Activated T-cell treated with anti-CD3 and anti-CD28 coated beads, Interleukin-2, amount 50 U/mL, for 1 hour (primary cell): ENCODE results near the gene INPP5D.
A peak's percentile ranks its signal among the peaks of the same experiment; 100 is the strongest.

Experiments used
- DNase-seq: peaks from one replicate; pipeline ENCODE4 v3.0.0-alpha.2; 2020

The INPP5D gene

DNA sequence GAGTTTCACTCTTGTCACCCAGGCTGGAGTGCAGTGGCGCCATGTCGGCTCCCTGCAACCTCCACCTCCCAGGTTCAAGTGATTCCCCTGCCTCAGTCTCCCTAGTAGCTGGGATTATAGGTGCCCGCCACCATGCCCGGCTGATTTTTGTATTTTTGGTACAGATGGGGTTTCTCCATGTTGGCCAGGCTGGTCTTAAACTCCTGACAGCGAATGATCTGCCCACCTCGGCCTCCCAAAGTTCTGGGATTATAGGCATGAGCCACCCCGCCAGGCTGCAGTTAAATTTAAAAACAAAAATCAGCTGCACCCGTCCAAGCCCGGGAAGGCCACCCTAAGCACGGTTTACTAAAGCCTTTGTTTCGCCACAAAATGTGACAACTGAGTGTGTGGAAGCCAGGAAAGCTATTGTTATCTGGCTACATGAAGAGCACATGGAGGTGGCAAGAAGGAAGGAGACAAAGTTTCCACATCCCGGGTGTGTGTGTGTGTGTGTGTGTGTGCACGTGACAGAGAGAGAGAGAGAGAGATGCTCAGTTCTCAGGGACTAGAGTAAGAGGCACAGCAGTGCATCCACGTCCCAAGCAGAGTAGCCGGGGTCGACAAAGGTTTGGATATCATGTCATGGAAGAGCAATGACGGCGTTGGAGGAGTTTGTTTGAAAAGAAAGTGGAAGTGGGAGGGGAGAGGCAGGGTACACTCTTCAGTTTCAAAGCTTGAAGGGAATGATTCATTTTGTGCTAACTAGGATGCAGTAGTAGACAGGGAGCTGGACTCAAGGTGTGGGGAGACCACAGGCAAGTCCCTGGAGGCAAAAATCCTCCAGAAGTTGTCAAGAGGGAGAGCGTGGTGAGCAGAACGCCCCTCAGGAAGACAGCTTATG is 20.1 kb downstream of the INPP5D start:
- peak; percentile 29 for DNase-seq

- peak; percentile 53 for DNase-seq
These were observed 20.7 kb downstream of the INPP5D start for GRCh38 chr2:233080836-233081229.

- peak; percentile 69 for DNase-seq
These were observed 21.1 kb downstream of the INPP5D start for GRCh38 chr2:233081232-233081730.

- no peak for DNase-seq
These were observed 21.6 kb downstream of the INPP5D start for GRCh38 chr2:233081731-233082221.

DNA sequence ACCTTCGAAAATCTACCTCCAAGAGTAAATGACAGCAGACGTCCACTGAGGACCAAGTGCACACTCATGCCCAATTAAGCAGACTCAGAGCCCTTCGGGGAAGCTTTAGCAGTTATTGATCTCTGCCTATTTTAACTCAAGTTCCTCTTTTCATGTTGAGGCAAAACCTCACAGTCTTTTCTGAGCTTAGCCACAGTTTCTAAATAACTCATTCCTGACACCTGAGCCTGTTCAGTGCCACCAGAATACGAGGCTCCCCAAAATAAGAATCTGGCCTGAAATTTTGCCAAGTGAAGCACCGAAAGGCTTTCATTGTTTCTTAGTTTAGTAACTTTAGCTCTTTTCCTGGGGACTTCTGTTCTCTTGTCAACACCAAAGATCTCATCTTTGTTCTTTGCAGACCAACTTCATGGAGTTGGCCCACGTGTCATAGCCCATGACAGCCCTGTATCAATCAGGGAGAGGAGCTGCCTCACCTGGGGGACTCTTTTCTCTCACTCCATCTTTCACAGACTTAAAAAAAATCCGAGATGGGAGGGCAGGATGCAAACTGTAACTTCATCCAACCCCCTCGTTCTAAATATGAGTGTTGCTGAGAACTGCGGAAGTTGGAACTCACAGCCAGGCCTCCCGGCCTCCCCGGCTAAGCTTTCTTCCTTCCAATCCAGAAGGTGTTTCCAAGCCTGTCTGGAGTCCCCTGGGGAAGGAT is 22.2 kb downstream of the INPP5D start:
- peak; percentile 18 for DNase-seq

DNA sequence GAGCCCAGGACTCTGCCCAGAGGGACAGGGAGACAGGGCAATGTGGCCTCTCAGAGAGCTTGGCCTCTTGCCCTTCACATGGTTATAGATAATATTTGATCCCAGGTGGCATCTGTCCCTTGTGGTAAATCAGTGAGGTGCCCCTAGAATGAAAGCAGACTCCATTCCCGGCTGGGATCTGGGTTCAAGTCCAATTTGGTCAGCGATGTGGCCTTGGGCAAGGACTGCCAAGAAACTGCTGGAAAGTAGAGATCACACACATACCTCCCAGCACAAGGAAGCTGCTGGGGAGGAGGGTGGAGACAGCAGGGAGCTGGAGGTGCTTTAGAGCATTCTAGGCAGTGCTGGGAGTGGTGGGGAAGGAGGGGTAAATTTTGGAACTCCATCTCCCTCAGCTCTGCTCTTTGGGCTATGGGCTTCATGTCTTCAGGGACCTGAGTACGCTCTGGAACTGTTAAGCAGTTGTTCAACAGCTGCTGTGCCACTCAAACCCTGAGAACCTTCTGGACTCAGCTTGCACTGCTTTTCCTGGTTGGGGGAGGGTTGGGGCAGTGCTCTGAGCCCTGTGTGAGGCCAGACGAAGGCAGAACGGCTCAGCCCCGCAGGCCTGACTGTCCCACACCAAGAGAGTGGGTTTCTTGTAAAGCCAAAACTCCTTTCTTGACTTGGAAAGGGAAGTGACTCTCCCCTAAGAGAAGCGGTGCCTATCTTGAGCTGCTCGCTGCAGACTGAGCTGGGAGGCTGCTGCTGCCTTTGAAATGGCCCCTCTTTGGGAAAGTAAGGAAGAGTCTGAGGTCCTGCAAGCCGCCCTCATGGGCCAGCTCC is 23.0 kb downstream of the INPP5D start:
- peak; percentile 19 for DNase-seq

DNA sequence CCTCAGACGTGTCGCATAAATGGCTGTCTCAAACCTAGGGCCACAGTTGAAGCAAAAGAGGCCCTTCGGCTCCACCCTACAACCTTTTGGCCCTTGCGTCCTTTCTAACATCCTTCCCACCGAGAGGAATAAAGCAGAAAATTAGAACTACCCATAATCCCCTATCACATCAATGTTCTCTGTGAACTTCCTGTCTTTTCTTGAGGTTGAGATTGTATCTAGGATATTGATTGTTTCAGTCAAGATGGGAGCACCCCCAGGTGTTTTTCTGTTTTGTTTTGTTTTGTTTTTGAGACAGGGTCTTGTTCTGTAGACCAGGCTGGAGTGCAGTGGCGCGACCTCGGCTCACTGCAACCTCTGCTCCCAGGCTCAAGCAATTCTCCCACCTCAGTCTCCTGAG is 23.6 kb downstream of the INPP5D start:
- no peak for DNase-seq

DNA sequence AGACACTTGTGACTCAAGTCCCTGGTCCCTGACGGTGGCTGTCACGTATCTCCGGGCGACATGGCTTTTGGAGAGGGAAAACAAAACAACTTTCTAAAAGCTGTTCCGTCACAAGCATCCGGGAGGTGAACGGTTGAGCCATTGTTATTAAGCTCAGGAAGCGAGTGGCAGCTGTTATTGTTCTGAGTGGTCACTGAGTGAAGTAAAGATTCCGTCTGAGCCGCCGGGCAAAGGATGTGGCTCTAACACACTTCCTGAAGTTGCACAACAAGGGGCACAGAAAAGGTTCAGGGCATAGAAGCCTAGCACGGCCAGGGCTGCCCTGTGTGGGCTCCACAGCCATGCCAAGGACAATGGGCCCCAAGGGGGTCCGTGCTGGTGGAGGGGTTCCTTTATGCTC is 24.3 kb downstream of the INPP5D start:
- DNase-seq = peak; percentile 47

DNA sequence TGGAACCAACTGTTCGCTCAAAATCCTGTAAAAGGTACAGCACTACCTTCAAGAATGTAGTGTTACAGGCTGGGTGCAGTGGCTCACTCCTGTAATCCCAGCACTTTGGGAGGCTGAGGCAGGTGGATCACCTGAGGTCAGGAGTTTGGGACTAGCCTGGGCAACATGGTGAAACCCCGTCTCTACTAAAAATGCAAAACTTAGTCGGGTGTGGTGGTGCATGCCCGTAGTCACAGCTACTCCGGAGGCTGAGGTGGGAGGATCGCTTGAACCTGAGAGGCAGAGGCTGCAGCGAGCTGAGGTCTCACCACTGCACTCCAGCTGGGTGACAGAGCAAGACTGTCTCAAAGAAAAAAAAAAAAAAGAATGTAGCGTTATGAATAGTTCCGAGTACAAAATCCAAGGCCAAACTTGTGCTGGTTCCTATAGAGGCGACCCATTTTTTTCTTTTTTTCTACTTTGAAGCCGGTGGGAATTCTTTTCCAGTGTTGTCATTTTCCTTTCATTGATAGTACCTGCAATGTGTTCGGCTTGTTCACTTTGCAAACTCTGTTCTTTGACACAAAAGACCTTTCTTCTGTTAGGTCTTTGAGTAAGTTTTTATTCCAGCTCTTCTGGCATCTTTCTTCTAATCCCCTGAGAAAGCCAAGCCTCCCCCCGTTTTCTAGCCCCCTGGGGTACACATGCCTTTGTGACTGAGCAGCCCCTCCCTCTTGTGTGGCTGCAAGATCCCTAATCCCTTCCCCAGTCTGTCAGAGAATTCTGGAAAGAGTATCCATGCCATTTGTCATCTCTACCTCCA is 25.1 kb downstream of the INPP5D start:
- DNase-seq = peak; percentile 24

- DNase-seq = no peak
These were observed 25.7 kb downstream of the INPP5D start for GRCh38 chr2:233085839-233086150.

GRCh38 chr2:233087713-233088112 is 27.6 kb downstream of the INPP5D start:
- peak; percentile 4 for DNase-seq

DNA sequence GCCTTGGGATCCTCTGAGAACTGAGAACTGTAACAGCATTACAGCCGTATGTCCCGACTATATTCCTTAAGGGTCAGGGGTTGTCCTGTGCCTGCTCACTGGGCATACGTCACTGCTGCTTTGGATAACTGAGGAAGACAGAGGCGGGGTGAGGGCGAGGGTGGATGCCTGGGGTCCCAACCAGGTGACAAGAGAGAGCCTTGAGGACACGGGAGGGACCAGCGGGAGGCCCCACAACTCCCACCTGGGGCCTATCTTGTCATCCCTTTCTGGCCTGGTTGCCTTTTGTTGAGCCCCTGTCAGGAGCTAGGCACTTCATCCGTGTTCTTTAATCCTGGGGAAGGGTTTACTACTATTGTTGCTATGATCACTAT is 28.8 kb downstream of the INPP5D start:
- peak; percentile 11 for DNase-seq

- DNase-seq = peak; percentile 14
These were observed 29.7 kb downstream of the INPP5D start for GRCh38 chr2:233089851-233090250.

- DNase-seq = peak; percentile 8
These were observed 30.7 kb downstream of the INPP5D start for GRCh38 chr2:233090879-233091278.

GRCh38 chr2:233091595-233092375 is 31.6 kb downstream of the INPP5D start:
- DNase-seq = peak; percentile 6

- DNase-seq = peak; percentile 2
These were observed 32.5 kb downstream of the INPP5D start for GRCh38 chr2:233092432-233093165.

DNA sequence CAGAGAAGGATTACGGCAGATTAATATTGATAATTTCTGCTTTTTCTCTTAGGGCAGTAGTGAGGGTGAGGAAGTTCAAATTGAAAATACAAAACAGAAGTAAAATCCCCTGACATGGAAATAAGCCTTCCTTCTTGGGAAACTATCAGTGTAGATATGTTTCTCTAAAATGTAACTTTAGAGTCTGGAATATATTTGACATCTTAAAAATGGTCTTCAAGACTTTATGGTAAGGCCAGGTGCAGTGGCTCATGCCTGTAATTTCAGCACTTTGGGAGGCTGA is 33.0 kb downstream of the INPP5D start:
- no peak for DNase-seq

- peak; percentile 4 for DNase-seq
These were observed 33.6 kb downstream of the INPP5D start for GRCh38 chr2:233093721-233094120.

GRCh38 chr2:233094614-233095013 is 34.5 kb downstream of the INPP5D start:
- DNase-seq = no peak

GRCh38 chr2:233096006-233096405 is 35.9 kb downstream of the INPP5D start:
- no peak for DNase-seq

GRCh38 chr2:233098618-233099017 is 38.5 kb downstream of the INPP5D start:
- DNase-seq = no peak
